ENCODE measurements around the gene SPECC1. TPM values are rescaled to one million over a fixed set of nuclear protein-coding genes. Genes with fewer than 3 reads are reported as not detected.
"Not testable (repeated sequence)": the region's sequence is repeated elsewhere in the genome, so short reads cannot be mapped to it uniquely, and the experiment has no call there.

SPECC1 gene
- total RNA-seq, 4 donors from 2014 or later: 9.8 to 24.2 (median 11.7) TPM

DNA sequence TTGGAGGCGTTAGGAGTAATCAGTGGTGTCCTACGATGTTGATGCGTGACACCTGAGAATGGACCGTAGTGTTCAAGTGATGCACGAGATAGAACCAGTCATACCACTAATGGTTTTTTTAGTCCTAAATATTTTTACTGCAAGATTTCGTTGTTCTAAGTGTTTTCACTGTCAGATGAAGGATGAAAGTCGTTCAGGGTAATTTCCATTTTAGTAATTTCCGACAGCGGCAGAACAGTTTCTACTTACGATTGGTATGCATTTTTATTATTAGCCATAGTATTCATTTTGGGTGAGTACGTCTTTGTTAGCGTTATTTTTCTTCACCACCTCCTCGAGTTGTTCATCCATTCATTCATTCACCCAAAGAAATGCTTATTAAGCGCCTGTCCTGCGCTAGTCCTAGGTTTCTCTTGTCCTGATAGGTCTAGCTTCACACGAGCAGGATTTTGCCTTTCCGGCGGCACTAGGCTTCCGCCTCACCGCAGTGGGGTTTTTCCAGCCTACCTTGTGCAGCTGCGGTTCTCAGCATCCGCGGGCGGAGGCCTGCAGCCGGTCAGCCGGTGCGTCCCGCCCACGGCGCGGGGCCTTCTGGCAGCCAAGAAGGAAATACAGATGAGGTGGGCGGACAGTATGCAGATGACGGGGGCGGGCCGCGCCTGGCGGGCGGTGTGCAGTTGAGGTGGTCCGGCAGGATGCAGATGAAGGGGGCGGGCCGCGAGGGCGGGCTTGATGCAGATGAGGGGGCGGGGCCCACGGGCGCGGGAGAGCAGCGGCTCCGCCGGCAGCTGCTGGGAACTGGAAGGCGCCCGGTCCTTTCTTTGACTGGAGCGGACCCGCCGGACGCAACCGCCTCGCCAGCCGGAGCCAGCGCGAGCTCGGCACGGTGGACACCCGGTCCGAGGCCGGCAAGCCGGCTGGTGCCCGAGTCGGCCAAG lies 146.4 kb downstream of the SPECC1 start:
- peak; percentile 94 to 98 for DNase-seq (ENCODE audit: low spot score in 2 of 2)
- 13 to 15% methylated on average over 47 to 51 of the region's 69 CpGs for WGBS, 2 donors
- H3K4me3 ChIP-seq (ENCODE audit: low read depth, poor library complexity, severe bottlenecking): peak overlapping the region; percentile 42
- TF ChIP-seq, protein P1, sequence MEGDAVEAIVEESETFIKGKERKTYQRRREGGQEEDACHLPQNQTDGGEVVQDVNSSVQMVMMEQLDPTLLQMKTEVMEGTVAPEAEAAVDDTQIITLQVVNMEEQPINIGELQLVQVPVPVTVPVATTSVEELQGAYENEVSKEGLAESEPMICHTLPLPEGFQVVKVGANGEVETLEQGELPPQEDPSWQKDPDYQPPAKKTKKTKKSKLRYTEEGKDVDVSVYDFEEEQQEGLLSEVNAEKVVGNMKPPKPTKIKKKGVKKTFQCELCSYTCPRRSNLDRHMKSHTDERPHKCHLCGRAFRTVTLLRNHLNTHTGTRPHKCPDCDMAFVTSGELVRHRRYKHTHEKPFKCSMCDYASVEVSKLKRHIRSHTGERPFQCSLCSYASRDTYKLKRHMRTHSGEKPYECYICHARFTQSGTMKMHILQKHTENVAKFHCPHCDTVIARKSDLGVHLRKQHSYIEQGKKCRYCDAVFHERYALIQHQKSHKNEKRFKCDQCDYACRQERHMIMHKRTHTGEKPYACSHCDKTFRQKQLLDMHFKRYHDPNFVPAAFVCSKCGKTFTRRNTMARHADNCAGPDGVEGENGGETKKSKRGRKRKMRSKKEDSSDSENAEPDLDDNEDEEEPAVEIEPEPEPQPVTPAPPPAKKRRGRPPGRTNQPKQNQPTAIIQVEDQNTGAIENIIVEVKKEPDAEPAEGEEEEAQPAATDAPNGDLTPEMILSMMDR (IDR thresholded peaks at IDR 0.05): no peak
- no peak for TF ChIP-seq POLR2A (IDR thresholded peaks at IDR 0.05)
- intact Hi-C loops (cut with DNase I; ENCODE audit: low total_unique reads): no loop called here

- WGBS, 2 donors: 2 to 4% methylated on average over 26 to 47 of the region's 72 CpGs
- peak in 1 of 2 donors; percentile 86 for DNase-seq (ENCODE audit: low spot score in 2 of 2)
- intact Hi-C loops (cut with DNase I; ENCODE audit: low total_unique reads): no loop called here
- H3K4me3 ChIP-seq (ENCODE audit: low read depth, poor library complexity, severe bottlenecking): peak overlapping the region; percentile 42
- TF ChIP-seq POLR2A (IDR thresholded peaks at IDR 0.05): no peak
- TF ChIP-seq, protein P1 (IDR thresholded peaks at IDR 0.05): no peak
These were observed 147.2 kb downstream of the SPECC1 start for GRCh38 chr17:20156196-20157000.

- no peak for TF ChIP-seq POLR2A (IDR thresholded peaks at IDR 0.05)
- TF ChIP-seq, protein P1 (IDR thresholded peaks at IDR 0.05): no peak
- intact Hi-C loops (cut with DNase I; ENCODE audit: low total_unique reads): no loop called here
- 81 to 83% methylated on average over 12 of the region's 12 CpGs for WGBS, 2 donors
- peak in 1 of 2 donors; percentile 75 for DNase-seq (ENCODE audit: low spot score in 2 of 2)
- no peak overlapping the region for H3K4me3 ChIP-seq (ENCODE audit: low read depth, poor library complexity, severe bottlenecking)
These were observed 147.8 kb downstream of the SPECC1 start for GRCh38 chr17:20157001-20157310.

GRCh38 chr17:20158580-20158979 lies 149.4 kb downstream of the SPECC1 start:
- intact Hi-C loops (cut with DNase I; ENCODE audit: low total_unique reads): no loop called here
- WGBS, 2 donors: 87 to 93% methylated on average over 5 of the region's 5 CpGs
- TF ChIP-seq, protein P1 (IDR thresholded peaks at IDR 0.05): no peak
- TF ChIP-seq POLR2A (IDR thresholded peaks at IDR 0.05): no peak
- DNase-seq (ENCODE audit: low spot score in 2 of 2): peak in 1 of 2 donors; percentile 37
- no peak overlapping the region for H3K4me3 ChIP-seq (ENCODE audit: low read depth, poor library complexity, severe bottlenecking)

GRCh38 chr17:20159406-20160069 lies 150.4 kb downstream of the SPECC1 start:
- intact Hi-C loops (cut with DNase I; ENCODE audit: low total_unique reads): no loop called here
- H3K4me3 ChIP-seq (ENCODE audit: low read depth, poor library complexity, severe bottlenecking): no peak overlapping the region
- DNase-seq (ENCODE audit: low spot score in 2 of 2): peak in 1 of 2 donors; percentile 36
- no peak for TF ChIP-seq POLR2A (IDR thresholded peaks at IDR 0.05)
- TF ChIP-seq, protein P1 (IDR thresholded peaks at IDR 0.05): no peak
- WGBS, 2 donors: 93% methylated on average over 4 of the region's 4 CpGs

DNA sequence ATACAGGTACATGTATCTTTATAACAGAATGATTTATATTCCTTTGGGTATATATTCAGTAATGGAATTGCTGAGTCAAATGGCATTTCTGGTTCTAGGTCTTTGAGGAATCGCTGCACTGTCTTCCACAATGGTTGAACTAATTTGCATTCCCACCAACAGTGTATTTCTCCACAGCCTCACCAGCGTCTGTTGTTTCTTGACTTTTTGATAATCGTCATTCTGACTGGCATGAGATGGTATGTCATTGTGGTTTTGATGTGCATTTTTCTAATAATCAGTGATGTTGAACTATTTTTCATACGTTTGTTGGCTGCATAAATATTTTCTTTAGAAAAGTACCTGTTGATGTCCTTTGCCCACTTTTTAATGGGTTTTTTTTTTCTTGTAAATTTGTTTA lies 156.4 kb downstream of the SPECC1 start:
- DNase-seq (ENCODE audit: low spot score in 2 of 2); H3K4me3 ChIP-seq (ENCODE audit: low read depth, poor library complexity, severe bottlenecking); intact Hi-C loops (cut with DNase I; ENCODE audit: low total_unique reads): not testable (repeated sequence)
- WGBS, 2 donors: 91 to 92% methylated on average over 4 of the region's 4 CpGs

Data from lower leg skin (tissue), 4 donors.